D721Med (cell line): ENCODE results near the gene LYVE1.

Source experiments
- DNase-seq: peaks from one replicate; pipeline ENCODE4 v3.0.0; 2011; ENCODE audit warnings: low spot score; ENCODE audit not compliant: insufficient read length
- FAIRE-seq: peaks from 2 replicates; lab custom pipeline; 2011; peaks lifted over from hg19 to GRCh38; lab: Jason Lieb, UNC
- TF ChIP-seq, protein P1 (sequence below): IDR thresholded peaks from 2 replicates; pipeline ENCODE4 v1.5.1; 2012; ENCODE audit warnings: mild to moderate bottlenecking, control low read depth; ENCODE audit not compliant: insufficient read depth; ENCODE audit errors: missing control alignments

Gene LYVE1

DNA sequence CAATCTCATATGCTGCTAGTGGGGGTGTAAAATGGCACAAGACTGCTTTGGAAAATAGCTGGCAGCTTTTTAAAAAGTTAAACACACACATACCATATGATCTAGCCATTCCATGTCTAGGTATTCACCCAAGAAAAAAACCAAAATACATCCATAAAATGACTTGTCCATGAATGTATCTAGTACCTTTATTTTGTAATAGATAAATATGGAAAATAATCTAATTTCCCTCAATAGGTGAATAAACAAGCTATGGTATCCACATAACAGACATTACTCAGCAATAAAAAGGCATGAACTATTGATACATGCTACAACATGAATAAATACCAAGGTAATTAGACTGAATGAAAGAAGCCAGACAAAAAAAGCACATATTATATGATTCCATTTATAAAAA is 50.3 kb downstream of the LYVE1 start:
- DNase-seq (no peak), FAIRE-seq (no peak)
- TF ChIP-seq, protein P1, sequence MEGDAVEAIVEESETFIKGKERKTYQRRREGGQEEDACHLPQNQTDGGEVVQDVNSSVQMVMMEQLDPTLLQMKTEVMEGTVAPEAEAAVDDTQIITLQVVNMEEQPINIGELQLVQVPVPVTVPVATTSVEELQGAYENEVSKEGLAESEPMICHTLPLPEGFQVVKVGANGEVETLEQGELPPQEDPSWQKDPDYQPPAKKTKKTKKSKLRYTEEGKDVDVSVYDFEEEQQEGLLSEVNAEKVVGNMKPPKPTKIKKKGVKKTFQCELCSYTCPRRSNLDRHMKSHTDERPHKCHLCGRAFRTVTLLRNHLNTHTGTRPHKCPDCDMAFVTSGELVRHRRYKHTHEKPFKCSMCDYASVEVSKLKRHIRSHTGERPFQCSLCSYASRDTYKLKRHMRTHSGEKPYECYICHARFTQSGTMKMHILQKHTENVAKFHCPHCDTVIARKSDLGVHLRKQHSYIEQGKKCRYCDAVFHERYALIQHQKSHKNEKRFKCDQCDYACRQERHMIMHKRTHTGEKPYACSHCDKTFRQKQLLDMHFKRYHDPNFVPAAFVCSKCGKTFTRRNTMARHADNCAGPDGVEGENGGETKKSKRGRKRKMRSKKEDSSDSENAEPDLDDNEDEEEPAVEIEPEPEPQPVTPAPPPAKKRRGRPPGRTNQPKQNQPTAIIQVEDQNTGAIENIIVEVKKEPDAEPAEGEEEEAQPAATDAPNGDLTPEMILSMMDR, result no peak

DNA sequence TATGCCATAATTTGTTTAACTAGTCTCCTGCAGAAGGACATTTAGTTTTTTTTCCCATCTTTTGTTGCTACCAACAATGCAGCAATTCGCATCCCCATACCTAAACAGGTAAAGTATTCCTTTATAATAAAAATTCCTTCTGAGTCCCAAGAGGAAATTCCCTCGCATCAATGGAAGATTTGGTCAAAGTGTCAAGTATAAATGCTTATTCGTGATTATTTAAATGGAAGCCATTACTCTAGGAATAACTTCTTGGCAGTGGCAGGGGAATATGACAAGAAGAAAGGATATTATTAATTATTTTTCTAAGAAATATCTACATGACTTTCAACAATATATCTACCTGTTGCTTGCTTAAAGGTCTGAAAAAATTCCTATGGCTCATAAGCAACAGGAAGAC is 53.0 kb downstream of the LYVE1 start:
- no peak for FAIRE-seq
- DNase-seq, result no peak
- TF ChIP-seq, protein P1, result no peak

DNA sequence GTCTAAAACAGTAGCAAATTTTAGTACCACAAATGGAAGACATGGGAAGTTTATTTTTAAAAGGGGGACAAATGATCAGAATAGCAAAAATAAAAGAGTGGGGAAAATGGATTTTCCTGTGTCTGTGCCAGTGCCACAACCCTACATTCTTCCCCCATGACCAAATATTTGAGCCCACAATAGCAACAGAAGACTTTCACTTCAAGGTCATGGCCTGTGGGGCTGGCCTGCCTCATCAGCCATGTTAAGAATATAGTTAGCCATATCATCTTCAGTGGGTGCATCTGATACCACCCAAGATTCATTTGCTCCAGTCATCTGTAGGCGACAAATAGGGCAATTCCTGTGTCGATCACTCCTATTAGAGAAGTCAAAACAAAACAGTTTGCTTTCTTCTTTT is 53.8 kb downstream of the LYVE1 start:
- DNase-seq (no peak), FAIRE-seq (no peak)
- TF ChIP-seq, protein P1, result no peak

DNA sequence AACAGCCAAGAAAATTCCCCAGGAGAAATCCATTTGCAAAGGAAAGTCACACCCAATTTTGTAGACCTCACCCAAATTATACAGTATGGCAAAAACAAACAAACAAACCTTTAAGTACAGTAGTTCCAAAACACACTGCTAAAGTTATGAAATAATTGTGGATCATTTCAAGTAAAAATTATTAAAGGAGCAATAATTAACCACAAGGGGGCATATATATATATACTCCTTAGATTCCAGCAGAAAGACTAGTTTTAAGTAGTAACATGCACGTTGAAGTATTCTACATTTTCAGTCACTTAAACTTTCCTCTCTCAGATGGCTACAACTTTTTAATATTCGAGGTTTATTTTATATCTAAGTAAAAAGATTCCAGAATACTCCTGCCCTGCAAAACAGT is 54.3 kb downstream of the LYVE1 start:
- no peak for FAIRE-seq
- no peak for DNase-seq
- TF ChIP-seq, protein P1, result peak; percentile 8

DNA sequence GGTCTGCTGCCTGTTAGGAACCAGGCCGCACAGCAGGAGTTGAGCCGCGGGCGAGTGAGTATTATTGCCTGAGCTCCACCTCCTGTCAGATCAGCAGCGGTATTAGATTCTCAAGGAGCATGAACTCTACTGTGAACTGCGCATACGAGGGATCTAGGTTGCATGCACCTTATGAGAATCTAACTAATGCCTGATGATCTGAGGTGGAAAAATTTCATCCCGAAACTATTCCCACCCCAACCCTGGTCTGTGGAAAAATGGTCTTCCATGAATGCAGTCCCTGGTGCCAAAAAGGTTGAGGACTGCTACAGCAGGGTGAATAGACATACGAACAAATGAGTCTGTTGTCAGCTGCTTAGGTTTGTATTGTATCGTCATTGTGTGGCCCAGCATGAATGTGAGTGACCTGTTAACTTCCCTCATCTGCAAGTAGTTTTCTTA is 57.3 kb downstream of the LYVE1 start:
- DNase-seq (no peak), FAIRE-seq (no peak)
- TF ChIP-seq, protein P1, result no peak
